A549 (cell line): Measurements from ENCODE around the gene CEP112.

ENCODE experiments used
- BHLHE40 ChIP-seq: IDR thresholded peaks from 2 replicates; pipeline ENCODE4 v1.6.1; 2012; ENCODE audit warnings: low read depth, low read length, inconsistent platforms
- EP300 ChIP-seq, 2 experiments: fragments of >200 bp; sonication (Bioruptor Twin); formaldehyde crosslinking; IDR thresholded peaks; 2 replicates in 1 of 2; 3 replicates in 1 of 2; pipeline ENCODE4 v1.6.1; 2016 to 2017
- ESRRA ChIP-seq: fragments of 150-350 bp; IDR thresholded peaks from 2 replicates; pipeline ENCODE4 v1.6.1; 2014; ENCODE audit warnings: mild to moderate bottlenecking, low read length, borderline replicate concordance
- FOSB ChIP-seq: fragments of 250-450 bp; sonication (Bioruptor Pico); IDR thresholded peaks from 2 replicates; pipeline ENCODE4 v1.5.0; 2020; ENCODE audit warnings: mild to moderate bottlenecking, moderate library complexity
- HDAC2 ChIP-seq: fragments of 200-600 bp; sonication (generic); IDR thresholded peaks from 2 replicates; pipeline ENCODE4 v1.6.1; 2016
- JUNB ChIP-seq: fragments of >200 bp; sonication (Bioruptor Twin); formaldehyde crosslinking; IDR thresholded peaks from 2 replicates; pipeline ENCODE4 v1.6.1; 2016
- NPAS2 ChIP-seq: fragments of 250-450 bp; sonication (Bioruptor Pico); IDR thresholded peaks from 2 replicates; pipeline ENCODE4 v1.8.0; 2022; ENCODE audit warnings: mild to moderate bottlenecking, moderate library complexity, borderline replicate concordance
- POLR2A ChIP-seq: IDR thresholded peaks from 2 replicates; pipeline ENCODE4 v1.6.1; 2012; ENCODE audit warnings: mild to moderate bottlenecking, low read length
- SMC3 ChIP-seq: fragments of >200 bp; sonication (Bioruptor Twin); formaldehyde crosslinking; IDR thresholded peaks from 3 replicates; pipeline ENCODE4 v1.6.1; 2018; ENCODE audit warnings: inconsistent platforms
- SREBF2 ChIP-seq: fragments of 450-650 bp; IDR thresholded peaks from 2 replicates; pipeline ENCODE4 v1.6.1; 2014; ENCODE audit warnings: mild to moderate bottlenecking, moderate library complexity
- TF ChIP-seq, protein P1 (sequence below): fragments of >200 bp; sonication (Bioruptor Twin); formaldehyde crosslinking; IDR thresholded peaks from 3 replicates; pipeline ENCODE4 v1.5.1; 2016
- TF ChIP-seq, protein P2 (sequence below): IDR thresholded peaks from 2 replicates; pipeline ENCODE4 v1.6.1; 2012
- TF ChIP-seq, protein P3 (sequence below): IDR thresholded peaks from 2 replicates; pipeline ENCODE4 v1.6.1; 2012

DNA sequence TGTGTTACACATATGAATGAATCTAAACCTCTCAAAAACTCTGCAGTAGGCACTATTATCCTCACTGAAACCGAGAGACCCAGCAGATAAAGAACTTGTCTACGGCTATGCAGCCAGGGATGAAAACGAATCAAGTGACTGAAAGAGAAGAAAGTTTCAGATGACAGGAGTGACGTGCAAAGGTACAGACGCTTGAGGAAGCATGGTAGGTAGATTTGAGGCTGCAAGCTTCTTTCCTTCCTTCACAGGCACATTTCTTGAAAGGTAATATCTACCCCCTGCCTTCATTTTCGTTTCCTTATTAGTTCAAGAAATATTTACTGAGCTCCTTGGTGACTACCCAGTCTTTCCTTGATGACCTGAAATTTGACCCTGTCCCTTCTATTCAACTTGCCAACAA, 418.9 kb downstream of the CEP112 start:
- TF ChIP-seq FOSB (CRISPR knock-in tag) (no peak), JUNB (no peak), NPAS2 (CRISPR knock-in tag) (no peak), POLR2A (no peak), BHLHE40 (no peak), EP300 (IDR thresholded peaks at IDR 0.05) (no peak), HDAC2 (no peak), ESRRA (no peak), SREBF2 (no peak), SMC3 (no peak)
- TF ChIP-seq, protein P1, sequence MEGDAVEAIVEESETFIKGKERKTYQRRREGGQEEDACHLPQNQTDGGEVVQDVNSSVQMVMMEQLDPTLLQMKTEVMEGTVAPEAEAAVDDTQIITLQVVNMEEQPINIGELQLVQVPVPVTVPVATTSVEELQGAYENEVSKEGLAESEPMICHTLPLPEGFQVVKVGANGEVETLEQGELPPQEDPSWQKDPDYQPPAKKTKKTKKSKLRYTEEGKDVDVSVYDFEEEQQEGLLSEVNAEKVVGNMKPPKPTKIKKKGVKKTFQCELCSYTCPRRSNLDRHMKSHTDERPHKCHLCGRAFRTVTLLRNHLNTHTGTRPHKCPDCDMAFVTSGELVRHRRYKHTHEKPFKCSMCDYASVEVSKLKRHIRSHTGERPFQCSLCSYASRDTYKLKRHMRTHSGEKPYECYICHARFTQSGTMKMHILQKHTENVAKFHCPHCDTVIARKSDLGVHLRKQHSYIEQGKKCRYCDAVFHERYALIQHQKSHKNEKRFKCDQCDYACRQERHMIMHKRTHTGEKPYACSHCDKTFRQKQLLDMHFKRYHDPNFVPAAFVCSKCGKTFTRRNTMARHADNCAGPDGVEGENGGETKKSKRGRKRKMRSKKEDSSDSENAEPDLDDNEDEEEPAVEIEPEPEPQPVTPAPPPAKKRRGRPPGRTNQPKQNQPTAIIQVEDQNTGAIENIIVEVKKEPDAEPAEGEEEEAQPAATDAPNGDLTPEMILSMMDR: no peak
- TF ChIP-seq, protein P2, sequence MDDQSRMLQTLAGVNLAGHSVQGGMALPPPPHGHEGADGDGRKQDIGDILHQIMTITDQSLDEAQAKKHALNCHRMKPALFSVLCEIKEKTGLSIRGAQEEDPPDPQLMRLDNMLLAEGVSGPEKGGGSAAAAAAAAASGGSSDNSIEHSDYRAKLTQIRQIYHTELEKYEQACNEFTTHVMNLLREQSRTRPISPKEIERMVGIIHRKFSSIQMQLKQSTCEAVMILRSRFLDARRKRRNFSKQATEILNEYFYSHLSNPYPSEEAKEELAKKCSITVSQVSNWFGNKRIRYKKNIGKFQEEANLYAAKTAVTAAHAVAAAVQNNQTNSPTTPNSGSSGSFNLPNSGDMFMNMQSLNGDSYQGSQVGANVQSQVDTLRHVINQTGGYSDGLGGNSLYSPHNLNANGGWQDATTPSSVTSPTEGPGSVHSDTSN: no peak
- TF ChIP-seq, protein P3, sequence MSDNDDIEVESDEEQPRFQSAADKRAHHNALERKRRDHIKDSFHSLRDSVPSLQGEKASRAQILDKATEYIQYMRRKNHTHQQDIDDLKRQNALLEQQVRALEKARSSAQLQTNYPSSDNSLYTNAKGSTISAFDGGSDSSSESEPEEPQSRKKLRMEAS: no peak
